ENCODE results near the gene GGT1. TPM values are rescaled to one million over a fixed set of nuclear protein-coding genes. Genes with fewer than 3 reads are reported as not detected.
"Not testable (repeated sequence)": the region's sequence is repeated elsewhere in the genome, so short reads cannot be mapped to it uniquely, and the experiment has no call there.

The GGT1 gene
- total RNA-seq, 1 experiment from 2014 or later, result 9.4 TPM

DNA sequence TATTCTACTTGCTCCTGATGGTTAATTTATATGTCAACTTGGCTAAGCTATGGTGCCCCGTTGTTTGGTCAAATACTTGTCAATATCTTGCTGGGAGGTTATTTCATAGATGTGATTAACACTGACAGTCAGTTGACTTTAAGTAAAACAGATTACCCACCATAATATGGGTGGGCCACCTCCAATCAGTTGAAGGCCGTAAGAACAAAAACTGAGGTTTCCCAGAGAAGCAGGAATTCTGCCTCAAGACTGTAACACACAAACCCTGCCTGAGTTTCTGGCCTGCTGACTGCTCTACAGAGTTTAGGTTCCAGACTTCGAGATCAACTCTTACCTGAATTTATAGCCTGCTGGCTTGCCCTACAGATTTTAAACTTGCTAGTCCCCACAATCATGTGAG is 33.5 kb downstream of the GGT1 start:
- H3K4me1 Mint-ChIP-seq (ENCODE audit: low read depth, unreplicated experiment); BruUV-seq (replicated peaks); H3K27me3 Mint-ChIP-seq (ENCODE audit: insufficient read depth, unreplicated experiment); H3K9me3 Mint-ChIP-seq (ENCODE audit: unreplicated experiment); H3K27ac Mint-ChIP-seq (ENCODE audit: unreplicated experiment); H3K9me3 ChIP-seq; DNase-seq; POLR2A ChIA-PET; H3K27me3 ChIP-seq (replicated peaks; ENCODE audit: control insufficient read depth, insufficient read depth, low read length); H3K4me3 Mint-ChIP-seq (ENCODE audit: unreplicated experiment); H3K4me3 ChIP-seq (ENCODE audit: low read depth, low read length); H3K36me3 ChIP-seq (ENCODE audit: control insufficient read depth, insufficient read depth, low read length); H3K4me1 ChIP-seq; H3K36me3 Mint-ChIP-seq (ENCODE audit: insufficient read depth, unreplicated experiment): not testable (repeated sequence)
- CTCF ChIA-PET, result interaction anchor here (0.7 kb wide), 1 partner anchor 49 kb away, joined by 4 read pairs; no protein-coding TSS in a partner anchor
- intact Hi-C loops (cut with micrococcal nuclease; ENCODE audit: unreplicated experiment), result loop anchor here (10.0 kb wide), 1 partner anchor 118 kb away; no protein-coding TSS in a partner anchor

GRCh38 chr22:24642307-24642706 is 39.3 kb downstream of the GGT1 start:
- H3K36me3 Mint-ChIP-seq (ENCODE audit: insufficient read depth, unreplicated experiment); BruUV-seq (replicated peaks); DNase-seq; H3K27me3 Mint-ChIP-seq (ENCODE audit: insufficient read depth, unreplicated experiment); H3K27ac Mint-ChIP-seq (ENCODE audit: unreplicated experiment); H3K27me3 ChIP-seq (replicated peaks; ENCODE audit: control insufficient read depth, insufficient read depth, low read length); POLR2A ChIA-PET; H3K9me3 Mint-ChIP-seq (ENCODE audit: unreplicated experiment); H3K4me3 ChIP-seq (ENCODE audit: low read depth, low read length); intact Hi-C loops (cut with micrococcal nuclease; ENCODE audit: unreplicated experiment); H3K36me3 ChIP-seq (ENCODE audit: control insufficient read depth, insufficient read depth, low read length); H3K4me1 ChIP-seq; CTCF ChIA-PET; H3K4me1 Mint-ChIP-seq (ENCODE audit: low read depth, unreplicated experiment); H3K4me3 Mint-ChIP-seq (ENCODE audit: unreplicated experiment); H3K9me3 ChIP-seq: not testable (repeated sequence)

- H3K9me3 ChIP-seq; DNase-seq; H3K4me3 Mint-ChIP-seq (ENCODE audit: unreplicated experiment); POLR2A ChIA-PET; H3K9me3 Mint-ChIP-seq (ENCODE audit: unreplicated experiment); H3K27ac Mint-ChIP-seq (ENCODE audit: unreplicated experiment); H3K4me1 Mint-ChIP-seq (ENCODE audit: low read depth, unreplicated experiment); CTCF ChIA-PET; intact Hi-C loops (cut with micrococcal nuclease; ENCODE audit: unreplicated experiment); H3K4me3 ChIP-seq (ENCODE audit: low read depth, low read length); H3K4me1 ChIP-seq; BruUV-seq (replicated peaks); H3K36me3 Mint-ChIP-seq (ENCODE audit: insufficient read depth, unreplicated experiment); H3K36me3 ChIP-seq (ENCODE audit: control insufficient read depth, insufficient read depth, low read length); H3K27me3 Mint-ChIP-seq (ENCODE audit: insufficient read depth, unreplicated experiment); H3K27me3 ChIP-seq (replicated peaks; ENCODE audit: control insufficient read depth, insufficient read depth, low read length): not testable (repeated sequence)
These were observed 41.4 kb downstream of the GGT1 start for GRCh38 chr22:24644409-24644808.

- POLR2A ChIA-PET; intact Hi-C loops (cut with micrococcal nuclease; ENCODE audit: unreplicated experiment); H3K36me3 Mint-ChIP-seq (ENCODE audit: insufficient read depth, unreplicated experiment); H3K9me3 Mint-ChIP-seq (ENCODE audit: unreplicated experiment); H3K4me1 Mint-ChIP-seq (ENCODE audit: low read depth, unreplicated experiment); H3K4me1 ChIP-seq; BruUV-seq (replicated peaks); H3K27ac Mint-ChIP-seq (ENCODE audit: unreplicated experiment); CTCF ChIA-PET; H3K27me3 ChIP-seq (replicated peaks; ENCODE audit: control insufficient read depth, insufficient read depth, low read length); H3K27me3 Mint-ChIP-seq (ENCODE audit: insufficient read depth, unreplicated experiment); H3K4me3 Mint-ChIP-seq (ENCODE audit: unreplicated experiment); DNase-seq; H3K36me3 ChIP-seq (ENCODE audit: control insufficient read depth, insufficient read depth, low read length); H3K4me3 ChIP-seq (ENCODE audit: low read depth, low read length); H3K9me3 ChIP-seq: not testable (repeated sequence)
These were observed 42.7 kb downstream of the GGT1 start for GRCh38 chr22:24645408-24646399.

- H3K4me1 ChIP-seq; DNase-seq; H3K9me3 Mint-ChIP-seq (ENCODE audit: unreplicated experiment); H3K27ac Mint-ChIP-seq (ENCODE audit: unreplicated experiment); H3K36me3 Mint-ChIP-seq (ENCODE audit: insufficient read depth, unreplicated experiment); H3K27me3 Mint-ChIP-seq (ENCODE audit: insufficient read depth, unreplicated experiment); H3K9me3 ChIP-seq; H3K36me3 ChIP-seq (ENCODE audit: control insufficient read depth, insufficient read depth, low read length); H3K4me3 ChIP-seq (ENCODE audit: low read depth, low read length); intact Hi-C loops (cut with micrococcal nuclease; ENCODE audit: unreplicated experiment); H3K4me3 Mint-ChIP-seq (ENCODE audit: unreplicated experiment); CTCF ChIA-PET; H3K27me3 ChIP-seq (replicated peaks; ENCODE audit: control insufficient read depth, insufficient read depth, low read length); H3K4me1 Mint-ChIP-seq (ENCODE audit: low read depth, unreplicated experiment); POLR2A ChIA-PET; BruUV-seq (replicated peaks): not testable (repeated sequence)
These were observed 43.8 kb downstream of the GGT1 start for GRCh38 chr22:24646756-24647155.

- H3K36me3 ChIP-seq (ENCODE audit: control insufficient read depth, insufficient read depth, low read length); DNase-seq; BruUV-seq (replicated peaks); H3K4me3 ChIP-seq (ENCODE audit: low read depth, low read length); H3K4me3 Mint-ChIP-seq (ENCODE audit: unreplicated experiment); H3K4me1 Mint-ChIP-seq (ENCODE audit: low read depth, unreplicated experiment); intact Hi-C loops (cut with micrococcal nuclease; ENCODE audit: unreplicated experiment); H3K27ac Mint-ChIP-seq (ENCODE audit: unreplicated experiment); H3K36me3 Mint-ChIP-seq (ENCODE audit: insufficient read depth, unreplicated experiment); H3K27me3 ChIP-seq (replicated peaks; ENCODE audit: control insufficient read depth, insufficient read depth, low read length); H3K27me3 Mint-ChIP-seq (ENCODE audit: insufficient read depth, unreplicated experiment); H3K4me1 ChIP-seq; H3K9me3 ChIP-seq; POLR2A ChIA-PET; CTCF ChIA-PET; H3K9me3 Mint-ChIP-seq (ENCODE audit: unreplicated experiment): not testable (repeated sequence)
These were observed 46.4 kb downstream of the GGT1 start for GRCh38 chr22:24649371-24649770.
